HCT116 (cell line): Measurements from ENCODE around the gene ZNF507. TPM values are rescaled to one million over a fixed set of nuclear protein-coding genes. Genes with fewer than 3 reads are reported as not detected.
A peak's percentile ranks its signal among the peaks of the same experiment; 100 is the strongest.

ENCODE experiments used
- ATAC-seq: fragments of 200-7000 bp; cut with Tn5 transposase; 2 replicates; pipeline ENCODE4 v1.9.1; 2020; ENCODE audit warnings: mild to moderate bottlenecking, moderate library complexity
- BruUV-seq: library from RNA; stranded (reverse); fragments of 400-500 nt; replicated peaks from 2 replicates; lab custom pipeline; 2021; lab: Mats Ljungman, UMichigan
- CTCF ChIA-PET: fragments of 300-600 bp; sonication (Branson Sonifier 250); formaldehyde crosslinking; loops from one replicate; lab custom pipeline; 2021; ENCODE audit warnings: antibody characterized with exemption; lab: Charles Lee
- POLR2A ChIA-PET: fragments of 300-600, 350-600 bp; sonication (Branson Sonifier 250); formaldehyde crosslinking; loops from one replicate; lab custom pipeline; 2021; ENCODE audit warnings: antibody characterized with exemption; lab: Charles Lee
- RAD21 ChIA-PET, 2 experiments: fragments of 300-600 bp; sonication (Branson Sonifier 250); formaldehyde crosslinking; loops; one replicate each; lab custom pipeline; 2023; ENCODE audit warnings: low total read pairs in 2 of 2; ENCODE audit not compliant: uncharacterized antibody in 2 of 2, unreplicated experiment in 2 of 2, low non-redundant PET in 1 of 2; lab: Charles Lee
- DNase-seq: peaks from one replicate; pipeline ENCODE4 v3.0.0-alpha.2; 2010; ENCODE audit warnings: low read depth, low spot score
- H2AFZ ChIP-seq: fragments of 200-600 bp; shearing (Covaris generic), sonication (generic); 2 replicates; pipeline ENCODE4 v1.6.1; 2017; ENCODE audit warnings: low read depth, mixed run types, mixed read lengths, antibody characterized with exemption, low read length; ENCODE audit not compliant: poor library complexity, severe bottlenecking
- H3K27ac ChIP-seq: 2 replicates; pipeline ENCODE4 v1.5.1; 2012; ENCODE audit warnings: low read depth, low read length
- H3K27me3 ChIP-seq: fragments of 200-600 bp; sonication (generic); 2 replicates; pipeline ENCODE4 v1.6.1; 2016; ENCODE audit warnings: mixed run types, low read length, mixed read lengths; ENCODE audit not compliant: insufficient read depth
- H3K36me3 ChIP-seq, 2 experiments: fragments of 200-500 bp in 1 of 2; fragments of 200-600 bp in 1 of 2; sonication (Bioruptor generic) in 1 of 2; sonication (generic) in 1 of 2; 2 replicates each; pipeline versions ENCODE4 v1.5.1 to v1.6.1; 2014 to 2016; ENCODE audit warnings: low read length in 2 of 2, inconsistent platforms in 1 of 2, mixed read lengths in 1 of 2, mixed run types in 1 of 2; ENCODE audit not compliant: insufficient read depth in 2 of 2, control insufficient read depth in 1 of 2
- H3K4me1 ChIP-seq, 2 experiments: fragments of 200-600 bp in 1 of 2; sonication (generic) in 1 of 2; 2 replicates each; pipeline versions ENCODE4 v1.5.1 to v1.6.1; 2012 to 2017; ENCODE audit warnings: low read length in 2 of 2, inconsistent platforms in 1 of 2, mild to moderate bottlenecking in 1 of 2, mixed read lengths in 1 of 2, mixed run types in 1 of 2, moderate library complexity in 1 of 2; ENCODE audit not compliant: insufficient read depth in 2 of 2, control insufficient read depth in 1 of 2
- H3K4me2 ChIP-seq: fragments of 200-600 bp; sonication (generic); 2 replicates; pipeline ENCODE4 v1.6.1; 2017; ENCODE audit warnings: mixed run types, low read length, mixed read lengths
- H3K4me3 ChIP-seq, 2 experiments: fragments of 200-600 bp in 1 of 2; sonication (generic) in 1 of 2; replicated peaks in 1 of 2; 2 replicates each; pipeline ENCODE4 v1.5.1; 2011 to 2016; ENCODE audit warnings: low read length in 2 of 2, control low read depth in 1 of 2, low read depth in 1 of 2, mild to moderate bottlenecking in 1 of 2, mixed read lengths in 1 of 2, mixed run types in 1 of 2
- H3K79me2 ChIP-seq: fragments of 200-600 bp; sonication (generic); 2 replicates; pipeline ENCODE4 v1.6.1; 2017; ENCODE audit warnings: mild to moderate bottlenecking, mixed run types, low read length, moderate library complexity, mixed read lengths; ENCODE audit not compliant: insufficient read depth
- H3K9ac ChIP-seq: fragments of 200-600 bp; sonication (generic); 2 replicates; pipeline ENCODE4 v1.6.1; 2016; ENCODE audit warnings: low read length, mixed read lengths
- H3K9me2 ChIP-seq: fragments of 200-600 bp; sonication (generic), shearing (Covaris generic); 2 replicates; pipeline ENCODE4 v1.6.1; 2017; ENCODE audit warnings: mixed run types, mild to moderate bottlenecking, moderate library complexity; ENCODE audit not compliant: insufficient read depth
- H3K9me3 ChIP-seq, 2 experiments: fragments of 200-500 bp in 1 of 2; fragments of 200-600 bp in 1 of 2; sonication (Bioruptor generic) in 1 of 2; sonication (generic) in 1 of 2; 2 replicates each; pipeline ENCODE4 v1.6.1; 2014 to 2017; ENCODE audit warnings: low read length in 2 of 2, mixed read lengths in 2 of 2, inconsistent platforms in 1 of 2, low read depth in 1 of 2, mild to moderate bottlenecking in 1 of 2, mixed run types in 1 of 2, moderate library complexity in 1 of 2; ENCODE audit not compliant: control insufficient read depth in 1 of 2, insufficient read depth in 1 of 2
- H4K20me1 ChIP-seq: fragments of 200-600 bp; sonication (generic), shearing (Covaris generic); 2 replicates; pipeline ENCODE4 v1.6.1; 2017; ENCODE audit warnings: mixed run types, mild to moderate bottlenecking, moderate library complexity; ENCODE audit not compliant: insufficient read depth
- CTCF ChIP-seq, 3 experiments: fragments of 200-600 bp in 1 of 3; sonication (generic) in 1 of 3; IDR thresholded peaks in 2 of 3; conservative IDR thresholded peaks in 1 of 3; 2 replicates each; pipeline ENCODE4 v1.5.1; 2012 to 2017; ENCODE audit warnings: low read depth in 2 of 3, low read length in 2 of 3, antibody characterized with exemption in 1 of 3, borderline replicate concordance in 1 of 3, control low read depth in 1 of 3, mild to moderate bottlenecking in 1 of 3, mixed read lengths in 1 of 3, mixed run types in 1 of 3, moderate library complexity in 1 of 3; ENCODE audit not compliant: insufficient read depth in 1 of 3
- EZH2 ChIP-seq: fragments of 200-600 bp; sonication (generic); IDR thresholded peaks from 2 replicates; pipeline ENCODE4 v1.6.1; 2017; ENCODE audit warnings: antibody characterized with exemption, mixed run types
- POLR2AphosphoS5 ChIP-seq: IDR thresholded peaks from 2 replicates; pipeline ENCODE4 v1.6.1; 2011; ENCODE audit warnings: mild to moderate bottlenecking, low read depth, low read length, moderate library complexity
- RAD21 ChIP-seq: IDR thresholded peaks from 2 replicates; pipeline ENCODE4 v1.6.1; 2012; ENCODE audit warnings: low read depth, mild to moderate bottlenecking
- SRF ChIP-seq: IDR thresholded peaks from 2 replicates; pipeline ENCODE4 v1.6.1; 2012; ENCODE audit warnings: low read depth
- ZFX ChIP-seq: fragments of 450-650 bp; IDR thresholded peaks from 2 replicates; pipeline ENCODE4 v1.6.1; 2017
- intact Hi-C: fragments of 100-400 bp; cut with micrococcal nuclease; formaldehyde crosslinking; loops from 2 replicates; pipeline ENCODE4 v1.10.0; 2022
- total RNA-seq: library from RNA; stranded (reverse); gene quantifications from one replicate; pipeline ENCODE4 v1.2.1, GENCODE V29; 2021; ENCODE audit not compliant: unreplicated experiment

ZNF507 gene
- total RNA-seq, 1 experiment from 2014 or later = 27.4 TPM

GRCh38 chr19:32339988-32340874 lies 5.2 kb upstream of the ZNF507 start:
- ChIA-PET POLR2A (no interaction called here), RAD21 (interaction anchor here (0.6 kb wide), 2 partner anchors 57 to 87 kb away, joined by 3 to 5 read pairs; no protein-coding TSS in a partner anchor), CTCF (interaction anchor here (1.4 to 2.9 kb wide), 3 partner anchors 21 to 229 kb away, joined by 4 to 7 read pairs (median 6); no protein-coding TSS in a partner anchor)
- H3K9ac ChIP-seq = no peak overlapping the region
- DNase-seq = no peak
- H3K4me2 ChIP-seq = no peak overlapping the region
- no TSS peak for BruUV-seq
- peak; percentile 96 for ATAC-seq
- no peaks in the 10 kb centered on the region for H3K36me3 ChIP-seq
- H3K27ac ChIP-seq = no peak overlapping the region
- no peaks in the 10 kb centered on the region for H3K9me3 ChIP-seq
- no peaks in the 10 kb centered on the region for H3K79me2 ChIP-seq
- no peak overlapping the region for H3K4me3 ChIP-seq
- intact Hi-C loops = loop anchor here (2.0 kb wide), 2 partner anchors 37 to 231 kb away; no protein-coding TSS in a partner anchor
- no peaks in the 10 kb centered on the region for H3K27me3 ChIP-seq
- peaks cover 3 to 11% of the 10 kb centered on the region in 2 experiments; a peak in 3 of 4 replicates for H3K4me1 ChIP-seq
- H2AFZ ChIP-seq = peak overlapping the region; percentile 36
- TF ChIP-seq ZFX (no peak), SRF (no peak), RAD21 (peak; percentile 53), POLR2AphosphoS5 (no peak), CTCF (IDR thresholded peaks at IDR 0.05 in 2 of 3, conservative IDR thresholded peaks at IDR 0.05 in 1 of 3; ENCODE audit: borderline replicate concordance in 1 of 3, insufficient read depth in 1 of 3, low read depth in 2 of 3, low read length in 2 of 3) (peak; percentile 29 to 78 (median 73); a peak in 5 of 6 replicates), EZH2 (no peak)
- no peaks in the 10 kb centered on the region for H3K9me2 ChIP-seq
- no peaks in the 10 kb centered on the region for H4K20me1 ChIP-seq
